Tibial artery (tissue), 4 donors: ENCODE data around the gene EIF4E3.

Experiments
- DNase-seq, 2 donors: peaks; one replicate each; pipeline ENCODE4 v3.0.0-alpha.2; 2019
- H3K27ac ChIP-seq, 2 donors: fragments of 200-600 bp; sonication (generic) in 1 of 2; 1 replicate in 1 of 2; 2 replicates in 1 of 2; pipeline ENCODE4 v1.5.1; 2018 to 2019; ENCODE audit warnings: mild to moderate bottlenecking in 1 of 2
- H3K27me3 ChIP-seq, 2 donors: fragments of 200-600 bp; sonication (generic) in 1 of 2; one replicate each; pipeline versions ENCODE4 v1.5.1 to v1.6.0; 2016 to 2019
- H3K36me3 ChIP-seq, 3 donors: fragments of 200-600 bp; sonication (generic) in 2 of 3; one replicate each; pipeline ENCODE4 v1.5.1; 2016 to 2019; ENCODE audit warnings: mild to moderate bottlenecking in 2 of 3
- H3K4me1 ChIP-seq, 4 donors: fragments of 200-600 bp; sonication (generic) in 2 of 4; 1 replicate in 3 of 4; 2 replicates in 1 of 4; pipeline ENCODE4 v1.5.1; 2016 to 2019
- H3K4me3 ChIP-seq, 2 donors: fragments of 200-600 bp; sonication (generic) in 1 of 2; 1 replicate in 1 of 2; 2 replicates in 1 of 2; pipeline ENCODE4 v1.5.1; 2018 to 2019; ENCODE audit warnings: mild to moderate bottlenecking in 2 of 2
- H3K9me3 ChIP-seq, 3 donors: fragments of 200-600 bp; sonication (generic) in 1 of 3; one replicate each; pipeline ENCODE4 v1.5.1; 2016 to 2019
- CTCF ChIP-seq, 2 experiments: fragments of 200-600 bp in 1 of 2; fragments of 450-650 bp in 1 of 2; IDR thresholded peaks; one replicate each; pipeline ENCODE4 v1.5.1; 2017 to 2019; ENCODE audit warnings: antibody characterized with exemption in 2 of 2, mild to moderate bottlenecking in 1 of 2, moderate library complexity in 1 of 2
- intact Hi-C: fragments of 100-400 bp; cut with DNase I; formaldehyde crosslinking; loops from one replicate; pipeline ENCODE4 v1.15.0; 2023; ENCODE audit warnings: low total_unique reads

The EIF4E3 gene

GRCh38 chr3:71649757-71650156 is 75.4 kb downstream of the EIF4E3 start:
- Histone ChIP-seq H3K27ac (no peak overlapping the region), H3K4me3 (no peak overlapping the region), H3K4me1 (peaks cover 0 to 6% (median 0%) of the 10 kb centered on the region in 4 donors), H3K9me3 (no peaks in the 10 kb centered on the region), H3K27me3 (no peaks in the 10 kb centered on the region), H3K36me3 (no peaks in the 10 kb centered on the region)
- TF ChIP-seq CTCF (IDR thresholded peaks at IDR 0.05): no peak
- intact Hi-C loops: loop anchor here (5.0 kb wide), 1 partner anchor 1117 kb away; no protein-coding TSS in a partner anchor
- no peak for DNase-seq

- Histone ChIP-seq H3K27me3 (no peaks in the 10 kb centered on the region), H3K4me1 (peaks cover 0 to 6% (median 0%) of the 10 kb centered on the region in 4 donors), H3K4me3 (no peak overlapping the region), H3K36me3 (no peaks in the 10 kb centered on the region), H3K9me3 (no peaks in the 10 kb centered on the region), H3K27ac (no peak overlapping the region)
- no peak for DNase-seq
- intact Hi-C loops: no loop called here
- no peak for TF ChIP-seq CTCF (IDR thresholded peaks at IDR 0.05)
Measured at GRCh38 chr3:71647751-71648150, 77.5 kb downstream of the EIF4E3 start.

- no peak overlapping the region for H3K4me3 ChIP-seq
- no peaks in the 10 kb centered on the region for H3K4me1 ChIP-seq
- H3K36me3 ChIP-seq: no peaks in the 10 kb centered on the region
- intact Hi-C loops: no loop called here
- no peak for DNase-seq
- H3K27ac ChIP-seq: no peak overlapping the region
- no peaks in the 10 kb centered on the region for H3K9me3 ChIP-seq
- H3K27me3 ChIP-seq: no peaks in the 10 kb centered on the region
- TF ChIP-seq CTCF (IDR thresholded peaks at IDR 0.05): no peak
Measured at GRCh38 chr3:71646971-71647370, 78.2 kb downstream of the EIF4E3 start.

- no peaks in the 10 kb centered on the region for H3K4me1 ChIP-seq
Measured at GRCh38 chr3:71645140-71645539, 80.1 kb downstream of the EIF4E3 start.

GRCh38 chr3:71641674-71642073 is 83.5 kb downstream of the EIF4E3 start:
- intact Hi-C loops: no loop called here
- H3K9me3 ChIP-seq: no peaks in the 10 kb centered on the region
- no peak for DNase-seq
- no peak for TF ChIP-seq CTCF (IDR thresholded peaks at IDR 0.05)
- no peaks in the 10 kb centered on the region for H3K27me3 ChIP-seq
- no peak overlapping the region for H3K27ac ChIP-seq
- no peaks in the 10 kb centered on the region for H3K36me3 ChIP-seq
- H3K4me3 ChIP-seq: no peak overlapping the region
- no peaks in the 10 kb centered on the region for H3K4me1 ChIP-seq

More at GRCh38 chr3:71645140-71645539, 80.1 kb downstream of the EIF4E3 start:
- no peak overlapping the region for H3K27ac ChIP-seq
- no peak overlapping the region for H3K4me3 ChIP-seq
- intact Hi-C loops: no loop called here
- no peaks in the 10 kb centered on the region for H3K9me3 ChIP-seq
- H3K36me3 ChIP-seq: no peaks in the 10 kb centered on the region
- no peak for DNase-seq
- H3K27me3 ChIP-seq: no peaks in the 10 kb centered on the region
- TF ChIP-seq CTCF (IDR thresholded peaks at IDR 0.05): no peak
